ENCODE measurements around the gene PXMP2.

- TF ChIP-seq, protein P1, sequence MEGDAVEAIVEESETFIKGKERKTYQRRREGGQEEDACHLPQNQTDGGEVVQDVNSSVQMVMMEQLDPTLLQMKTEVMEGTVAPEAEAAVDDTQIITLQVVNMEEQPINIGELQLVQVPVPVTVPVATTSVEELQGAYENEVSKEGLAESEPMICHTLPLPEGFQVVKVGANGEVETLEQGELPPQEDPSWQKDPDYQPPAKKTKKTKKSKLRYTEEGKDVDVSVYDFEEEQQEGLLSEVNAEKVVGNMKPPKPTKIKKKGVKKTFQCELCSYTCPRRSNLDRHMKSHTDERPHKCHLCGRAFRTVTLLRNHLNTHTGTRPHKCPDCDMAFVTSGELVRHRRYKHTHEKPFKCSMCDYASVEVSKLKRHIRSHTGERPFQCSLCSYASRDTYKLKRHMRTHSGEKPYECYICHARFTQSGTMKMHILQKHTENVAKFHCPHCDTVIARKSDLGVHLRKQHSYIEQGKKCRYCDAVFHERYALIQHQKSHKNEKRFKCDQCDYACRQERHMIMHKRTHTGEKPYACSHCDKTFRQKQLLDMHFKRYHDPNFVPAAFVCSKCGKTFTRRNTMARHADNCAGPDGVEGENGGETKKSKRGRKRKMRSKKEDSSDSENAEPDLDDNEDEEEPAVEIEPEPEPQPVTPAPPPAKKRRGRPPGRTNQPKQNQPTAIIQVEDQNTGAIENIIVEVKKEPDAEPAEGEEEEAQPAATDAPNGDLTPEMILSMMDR (IDR thresholded peaks at IDR 0.05): no peak
- TF ChIP-seq POLR2A (IDR thresholded peaks at IDR 0.05) (no peak), EP300 (IDR thresholded peaks at IDR 0.05) (no peak)
These were observed 13.9 kb upstream of the PXMP2 start for GRCh38 chr12:132673288-132674179.
